ENCODE data around the gene CCDC88C. TPM values are rescaled to one million over a fixed set of nuclear protein-coding genes. Genes with fewer than 3 reads are reported as not detected.
"Not testable (repeated sequence)": the region's sequence is repeated elsewhere in the genome, so short reads cannot be mapped to it uniquely, and the experiment has no call there.

CCDC88C gene
- polyA plus RNA-seq, 4 donors = 32.6 to 36.2 (median 34.0) TPM

GRCh38 chr14:91258876-91259275, 158.7 kb downstream of the CCDC88C start:
- no peak for DNase-seq (ENCODE audit: low read depth in 4 of 4, low spot score in 3 of 4)

- DNase-seq (ENCODE audit: low read depth in 4 of 4, low spot score in 3 of 4) = no peak
These were observed 159.5 kb downstream of the CCDC88C start for GRCh38 chr14:91258011-91258618.

GRCh38 chr14:91257328-91258010, 160.2 kb downstream of the CCDC88C start:
- no peak for DNase-seq (ENCODE audit: low read depth in 4 of 4, low spot score in 3 of 4)

- DNase-seq (ENCODE audit: low read depth in 4 of 4, low spot score in 3 of 4) = no peak
These were observed 161.0 kb downstream of the CCDC88C start for GRCh38 chr14:91256661-91257060.

- no peak for DNase-seq (ENCODE audit: low read depth in 4 of 4, low spot score in 3 of 4)
These were observed 162.5 kb downstream of the CCDC88C start for GRCh38 chr14:91255026-91255695.

- no peak for DNase-seq (ENCODE audit: low read depth in 4 of 4, low spot score in 3 of 4)
These were observed 163.2 kb downstream of the CCDC88C start for GRCh38 chr14:91254461-91254860.

- no peak for DNase-seq (ENCODE audit: low read depth in 4 of 4, low spot score in 3 of 4)
These were observed 163.8 kb downstream of the CCDC88C start for GRCh38 chr14:91253795-91254323.

GRCh38 chr14:91252871-91253794, 164.5 kb downstream of the CCDC88C start:
- DNase-seq (ENCODE audit: low read depth in 4 of 4, low spot score in 3 of 4) = no peak

- no peak for DNase-seq (ENCODE audit: low read depth in 4 of 4, low spot score in 3 of 4)
These were observed 166.7 kb downstream of the CCDC88C start for GRCh38 chr14:91250912-91251311.

- DNase-seq (ENCODE audit: low read depth in 4 of 4, low spot score in 3 of 4) = no peak
These were observed 167.6 kb downstream of the CCDC88C start for GRCh38 chr14:91249841-91250616.

GRCh38 chr14:91246051-91246852, 171.4 kb downstream of the CCDC88C start:
- no peak for DNase-seq (ENCODE audit: low read depth in 4 of 4, low spot score in 3 of 4)

GRCh38 chr14:91245616-91246015, 172.0 kb downstream of the CCDC88C start:
- not testable (repeated sequence) for DNase-seq (ENCODE audit: low read depth in 4 of 4, low spot score in 3 of 4)

- DNase-seq (ENCODE audit: low read depth in 4 of 4, low spot score in 3 of 4) = no peak
These were observed 172.6 kb downstream of the CCDC88C start for GRCh38 chr14:91245029-91245428.

- DNase-seq (ENCODE audit: low read depth in 4 of 4, low spot score in 3 of 4) = no peak
These were observed 173.1 kb downstream of the CCDC88C start, which contains the start of gene GPR68 for GRCh38 chr14:91244501-91244901. Gene GPR68, minus strand, starts transcription at chr14:91244704. Its CDS starts 9,654 bp downstream, at chr14:91235050.

GRCh38 chr14:91243074-91243471, 174.5 kb downstream of the CCDC88C start:
- DNase-seq (ENCODE audit: low read depth in 4 of 4, low spot score in 3 of 4) = no peak

GRCh38 chr14:91242635-91243034, 175.0 kb downstream of the CCDC88C start:
- no peak for DNase-seq (ENCODE audit: low read depth in 4 of 4, low spot score in 3 of 4)

GRCh38 chr14:91241863-91242262, 175.8 kb downstream of the CCDC88C start:
- no peak for DNase-seq (ENCODE audit: low read depth in 4 of 4, low spot score in 3 of 4)

GRCh38 chr14:91238661-91239060, 179.0 kb downstream of the CCDC88C start:
- no peak for DNase-seq (ENCODE audit: low read depth in 4 of 4, low spot score in 3 of 4)

- DNase-seq (ENCODE audit: low read depth in 4 of 4, low spot score in 3 of 4) = no peak
These were observed 179.5 kb downstream of the CCDC88C start for GRCh38 chr14:91238085-91238484.
